A673 (cell line): ENCODE data around the gene DGKD.

Experiments used
- CTCF ChIP-seq: fragments of 300-800, 200-600 bp; sonication (generic); conservative IDR thresholded peaks from 2 replicates; pipeline ENCODE4 v1.5.1; 2017; ENCODE audit warnings: low read depth, mild to moderate bottlenecking, antibody characterized with exemption, low read length, moderate library complexity, mixed read lengths
- EZH2 ChIP-seq: fragments of 200-600 bp; sonication (generic); IDR thresholded peaks from 2 replicates; pipeline ENCODE4 v1.6.1; 2017; ENCODE audit warnings: borderline replicate concordance, low read depth, mild to moderate bottlenecking, mixed read lengths, antibody characterized with exemption, low read length; ENCODE audit not compliant: poor library complexity, severe bottlenecking

- TF ChIP-seq EZH2: no peak
- TF ChIP-seq CTCF: no peak
Measured at GRCh38 chr2:233312874-233313273, 41.4 kb upstream of the DGKD start.
